Activated CD4-positive, alpha-beta T cell treated with anti-CD3 and anti-CD28 coated beads, Interleukin-2, Interleukin-4, amounts not matched to agents 100 ng/mL and 50 ng/mL, durations not matched to agents 16 hours and 8 hours (primary cell): Measurements from ENCODE around the gene NBPF11.
"Not testable (repeated sequence)": the region's sequence is repeated elsewhere in the genome, so short reads cannot be mapped to it uniquely, and the experiment has no call there.

Source experiments
- DNase-seq: peaks from one replicate; pipeline ENCODE4 v3.0.0-alpha.2; 2020; ENCODE audit warnings: low spot score

The NBPF11 gene

GRCh38 chr1:148150945-148151344, 1.1 kb downstream of the NBPF11 start:
- DNase-seq: not testable (repeated sequence)

- DNase-seq: not testable (repeated sequence)
Measured at GRCh38 chr1:148150014-148150413, 2.1 kb downstream of the NBPF11 start.

- DNase-seq: not testable (repeated sequence)
Measured at GRCh38 chr1:148149050-148149815, 2.8 kb downstream of the NBPF11 start.

- not testable (repeated sequence) for DNase-seq
Measured at GRCh38 chr1:148147052-148147838, 4.8 kb downstream of the NBPF11 start.

- not testable (repeated sequence) for DNase-seq
Measured at GRCh38 chr1:148146191-148146997, 5.7 kb downstream of the NBPF11 start.

GRCh38 chr1:148143223-148143622, 8.9 kb downstream of the NBPF11 start:
- not testable (repeated sequence) for DNase-seq

- not testable (repeated sequence) for DNase-seq
Measured at GRCh38 chr1:148141936-148142335, 10.1 kb downstream of the NBPF11 start.

GRCh38 chr1:148138606-148139005, 13.5 kb downstream of the NBPF11 start:
- DNase-seq: not testable (repeated sequence)

GRCh38 chr1:148122341-148122740, 29.7 kb downstream of the NBPF11 start:
- not testable (repeated sequence) for DNase-seq

GRCh38 chr1:148120395-148120794, 31.7 kb downstream of the NBPF11 start:
- not testable (repeated sequence) for DNase-seq

- DNase-seq: not testable (repeated sequence)
Measured at GRCh38 chr1:148095732-148096131, 56.3 kb downstream of the NBPF11 start.

GRCh38 chr1:148086196-148086595, 65.9 kb downstream of the NBPF11 start:
- DNase-seq: not testable (repeated sequence)

- not testable (repeated sequence) for DNase-seq
Measured at GRCh38 chr1:148081205-148081604, 70.9 kb downstream of the NBPF11 start.

- not testable (repeated sequence) for DNase-seq
Measured at GRCh38 chr1:148078632-148079519, 73.2 kb downstream of the NBPF11 start.

GRCh38 chr1:148078090-148078489, 74.0 kb downstream of the NBPF11 start:
- DNase-seq: not testable (repeated sequence)

GRCh38 chr1:148077458-148077857, 74.6 kb downstream of the NBPF11 start:
- not testable (repeated sequence) for DNase-seq

GRCh38 chr1:148073392-148073791, 78.7 kb downstream of the NBPF11 start:
- not testable (repeated sequence) for DNase-seq

- not testable (repeated sequence) for DNase-seq
Measured at GRCh38 chr1:148068606-148069005, 83.5 kb downstream of the NBPF11 start.

- DNase-seq: not testable (repeated sequence)
Measured at GRCh38 chr1:148068201-148068600, 83.9 kb downstream of the NBPF11 start.

GRCh38 chr1:148060294-148060701, 91.8 kb downstream of the NBPF11 start:
- not testable (repeated sequence) for DNase-seq

- not testable (repeated sequence) for DNase-seq
Measured at GRCh38 chr1:148057384-148057783, 94.7 kb downstream of the NBPF11 start.
